HepG2 (cell line): Measurements from ENCODE around the gene SPA17. TPM values are rescaled to one million over a fixed set of nuclear protein-coding genes. Genes with fewer than 3 reads are reported as not detected.

Source experiments
- ATAC-seq: fragments of 200-7000 bp; cut with Tn5 transposase; 3 replicates; pipeline ENCODE4 v1.9.1; 2020; ENCODE audit warnings: mild to moderate bottlenecking, moderate library complexity
- BruUV-seq: library from RNA; stranded (reverse); fragments of 400-500 nt; replicated peaks from 2 replicates; lab custom pipeline; 2021; lab: Mats Ljungman, UMichigan
- CTCF ChIA-PET: fragments of 300-600 bp; formaldehyde crosslinking; extraction: SDS; loops from one replicate; lab custom pipeline; 2021; ENCODE audit warnings: low total read pairs, inconsistent platforms, low intra/inter-chr PET ratio; lab: Yijun Ruan, JAX
- POLR2A ChIA-PET: fragments of 350-600 bp; sonication (Branson Sonifier 250); formaldehyde crosslinking; loops from one replicate; lab custom pipeline; 2020; ENCODE audit warnings: antibody characterized with exemption, inconsistent platforms; lab: Yijun Ruan, JAX
- DNase-seq: peaks from one replicate; pipeline ENCODE4 v3.0.0-alpha.2; 2015; ENCODE audit warnings: low spot score
- FAIRE-seq: peaks from 3 replicates; lab custom pipeline; 2011; peaks lifted over from hg19 to GRCh38; lab: Jason Lieb, UNC
- H2AFZ ChIP-seq: one replicate; pipeline ENCODE4 v1.6.1; 2011; ENCODE audit warnings: low read length, inconsistent platforms
- H3K27ac ChIP-seq: fragments of 300-600 bp; 3 replicates; pipeline ENCODE4 v1.8.0; 2011; ENCODE audit warnings: mixed run types, mild to moderate bottlenecking, mixed read lengths, low read length, inconsistent platforms; ENCODE audit not compliant: insufficient read depth; ENCODE audit errors: extremely low read length
- H3K27me3 ChIP-seq, 2 experiments: fragments of 200-600 bp in 1 of 2; 2 replicates in 1 of 2; 3 replicates in 1 of 2; pipeline versions ENCODE4 v1.6.0 to v1.8.0; 2011; ENCODE audit warnings: low read length in 2 of 2, mild to moderate bottlenecking in 2 of 2, moderate library complexity in 2 of 2, inconsistent platforms in 1 of 2; ENCODE audit not compliant: insufficient read depth in 2 of 2, control insufficient read depth in 1 of 2
- H3K36me3 ChIP-seq, 2 experiments: fragments of 200-600 bp in 1 of 2; replicated peaks in 1 of 2; 2 replicates in 1 of 2; 3 replicates in 1 of 2; pipeline versions ENCODE4 v1.5.1 to v1.8.0; 2011; ENCODE audit warnings: low read length in 2 of 2, inconsistent platforms in 1 of 2; ENCODE audit not compliant: insufficient read depth in 2 of 2, control insufficient read depth in 1 of 2
- H3K4me1 ChIP-seq: 2 replicates; pipeline ENCODE4 v1.5.1; 2012; ENCODE audit warnings: low read length, inconsistent platforms; ENCODE audit not compliant: insufficient read depth
- H3K4me2 ChIP-seq: 2 replicates; pipeline ENCODE4 v1.6.0; 2011; ENCODE audit warnings: low read depth, low read length, inconsistent platforms
- H3K4me3 ChIP-seq, 3 experiments: fragments of 200-600 bp in 1 of 3; sonication (generic), shearing (Covaris generic) in 1 of 3; replicated peaks in 1 of 3; 2 replicates each; pipeline ENCODE4 v1.5.1; 2011 to 2016; ENCODE audit warnings: low read length in 3 of 3, inconsistent platforms in 2 of 3, low read depth in 2 of 3, mild to moderate bottlenecking in 2 of 3, control low read depth in 1 of 3, mixed read lengths in 1 of 3; ENCODE audit not compliant: insufficient read depth in 1 of 3
- H3K79me2 ChIP-seq: one replicate; pipeline ENCODE4 v1.6.1; 2011; ENCODE audit warnings: low read length, inconsistent platforms; ENCODE audit not compliant: insufficient read depth
- H3K9ac ChIP-seq: 2 replicates; pipeline ENCODE4 v1.6.0; 2011; ENCODE audit warnings: mild to moderate bottlenecking, low read depth, low read length, inconsistent platforms; ENCODE audit not compliant: insufficient read depth
- H3K9me3 ChIP-seq: 2 replicates; pipeline ENCODE4 v1.5.1; 2012; ENCODE audit warnings: mild to moderate bottlenecking, low read length
- H4K20me1 ChIP-seq: 2 replicates; pipeline ENCODE4 v1.6.0; 2011; ENCODE audit warnings: inconsistent platforms, mild to moderate bottlenecking, low read length, moderate library complexity; ENCODE audit not compliant: insufficient read depth
- HIVEP1 ChIP-seq: sonication (generic); formaldehyde crosslinking; IDR thresholded peaks from 2 replicates; pipeline ENCODE4 v1.4.0; 2020; ENCODE audit warnings: mild to moderate bottlenecking, missing genetic modification reagents
- HMG20A ChIP-seq: IDR thresholded peaks from 2 replicates; pipeline ENCODE4 v1.6.1; 2016; ENCODE audit warnings: borderline replicate concordance
- IKZF1 ChIP-seq: fragments of 450-650 bp; IDR thresholded peaks from 2 replicates; pipeline ENCODE4 v1.7.1; 2016
- MTA1 ChIP-seq: sonication (generic); formaldehyde crosslinking; IDR thresholded peaks from 2 replicates; pipeline ENCODE4 v1.4.0; 2020; ENCODE audit warnings: missing genetic modification reagents, mild to moderate bottlenecking, borderline replicate concordance
- SRF ChIP-seq: IDR thresholded peaks from 2 replicates; pipeline ENCODE4 v1.6.1; 2011; ENCODE audit warnings: mild to moderate bottlenecking, low read depth, low read length, moderate library complexity
- XRCC5 ChIP-seq: fragments of 200-400 bp; formaldehyde crosslinking; optimal IDR thresholded peaks from 2 replicates; pipeline ENCODE3; 2017; ENCODE audit warnings: mild to moderate bottlenecking, low read length
- ZNF296 ChIP-seq: sonication (generic); formaldehyde crosslinking; conservative IDR thresholded peaks from 2 replicates; pipeline ENCODE4 v1.5.0; 2020; ENCODE audit warnings: mild to moderate bottlenecking, missing genetic modification reagents
- ZNF790 ChIP-seq: sonication (generic); formaldehyde crosslinking; IDR thresholded peaks from 2 replicates; pipeline ENCODE4 v1.8.0; 2022; ENCODE audit warnings: missing genetic modification reagents, mild to moderate bottlenecking, borderline replicate concordance
- WGBS: methylation state at CpG from one replicate; pipeline ENCODE4 v1.1.6; 2017; ENCODE audit warnings: low lambda C conversion rate; 5-methylcytosine and 5-hydroxymethylcytosine counted together
- in situ Hi-C: cut with HindIII; loops from 2 replicates; pipeline ENCODE4 v1.10.0; 2017; ENCODE audit warnings: low pct_unique_long_range_greater_than_20kb; ENCODE audit not compliant: extremely low pct_ligation_motif_present
- intact Hi-C: fragments of 100-400 bp; cut with micrococcal nuclease; formaldehyde crosslinking; loops from one replicate; pipeline ENCODE4 v1.10.0; 2022; ENCODE audit not compliant: unreplicated experiment
- polyA plus RNA-seq, 8 experiments: library from polyadenylated mRNA; depleted of rRNA in 3 of 8; stranded (reverse) in 7 of 8; unstranded in 1 of 8; fragments of >200 nt; fragmentation: Illumina TruSeq in 4 of 8; extraction: Trizol in 4 of 8; gene quantifications; 2 replicates each; pipeline versions ENCODE4 v1.2.1 to v1.2.3, GENCODE V29; 2011 to 2016; ENCODE audit warnings: low read depth in 4 of 8, missing spikeins in 1 of 8, mixed read lengths in 1 of 8; ENCODE audit not compliant: insufficient read depth in 1 of 8
- total RNA-seq, 5 experiments: library from RNA; depleted of rRNA; stranded (reverse); fragments of >200 nt; fragmentation: Illumina TruSeq; extraction: Trizol; gene quantifications; 2 replicates each; pipeline ENCODE4 v1.2.3, GENCODE V29; 2016; ENCODE audit warnings: low read depth in 1 of 5
- TF ChIP-seq, protein P1 (sequence below): sonication (generic); formaldehyde crosslinking; IDR thresholded peaks from 2 replicates; pipeline ENCODE4 v1.8.1; 2023; ENCODE audit warnings: mild to moderate bottlenecking, missing genetic modification reagents
- TF ChIP-seq, protein P2 (sequence below), 2 experiments: sonication (generic) in 1 of 2; formaldehyde crosslinking in 1 of 2; IDR thresholded peaks; 2 replicates each; pipeline versions ENCODE4 v1.6.1 to v1.9.0; 2014 to 2022; ENCODE audit warnings: antibody characterized with exemption in 1 of 2, borderline replicate concordance in 1 of 2, inconsistent platforms in 1 of 2, low read depth in 1 of 2, missing genetic modification reagents in 1 of 2

Gene SPA17
- total and polyA plus RNA-seq, 2 of the 13 experiments (the other 11 are each of a cell fraction or from before 2014, with no cell fraction given), result 4.4 to 8.4 TPM

DNA sequence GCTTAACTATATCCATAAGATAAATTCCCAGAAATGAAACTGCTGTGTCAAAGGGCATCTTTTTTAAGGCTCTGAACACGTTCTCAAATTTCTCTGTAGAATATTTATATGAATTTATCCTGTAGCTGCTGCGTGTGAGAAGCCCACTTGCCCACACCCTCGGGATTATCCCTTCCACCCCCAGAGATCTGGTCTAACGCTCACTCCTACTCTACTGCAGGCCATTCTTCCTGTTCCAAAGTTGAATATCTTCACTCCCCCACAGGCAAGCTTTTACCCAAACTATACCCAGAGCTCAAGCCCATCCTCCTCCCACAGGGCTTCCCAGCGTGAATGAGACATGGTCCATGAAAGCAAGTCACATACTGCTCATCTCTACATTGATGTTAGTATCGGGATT lies 25.1 kb upstream of the SPA17 start:
- H3K4me2 ChIP-seq, result no peak overlapping the region
- H4K20me1 ChIP-seq, result no peaks in the 10 kb centered on the region
- no peaks in the 10 kb centered on the region for H3K79me2 ChIP-seq
- no TSS peak for BruUV-seq
- CTCF ChIA-PET, result no interaction called here
- no peak overlapping the region for H2AFZ ChIP-seq
- H3K36me3 ChIP-seq, result no peaks in the 10 kb centered on the region
- no peaks in the 10 kb centered on the region for H3K27me3 ChIP-seq
- H3K9me3 ChIP-seq, result no peaks in the 10 kb centered on the region
- in situ Hi-C loops, result loop anchor here (10.0 kb wide), 1 partner anchor 216 kb away; the partner anchor contains the start of gene ROBO3
- intact Hi-C loops, result no loop called here
- TF ChIP-seq ZNF790 (CRISPR knock-in tag), result no peak
- TF ChIP-seq HIVEP1 (CRISPR knock-in tag), result no peak
- TF ChIP-seq, protein P1, sequence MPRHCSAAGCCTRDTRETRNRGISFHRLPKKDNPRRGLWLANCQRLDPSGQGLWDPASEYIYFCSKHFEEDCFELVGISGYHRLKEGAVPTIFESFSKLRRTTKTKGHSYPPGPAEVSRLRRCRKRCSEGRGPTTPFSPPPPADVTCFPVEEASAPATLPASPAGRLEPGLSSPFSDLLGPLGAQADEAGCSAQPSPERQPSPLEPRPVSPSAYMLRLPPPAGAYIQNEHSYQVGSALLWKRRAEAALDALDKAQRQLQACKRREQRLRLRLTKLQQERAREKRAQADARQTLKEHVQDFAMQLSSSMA, result no peak
- no peak for TF ChIP-seq HMG20A (CRISPR knock-in tag)
- no peak for TF ChIP-seq ZNF296
- TF ChIP-seq SRF, result no peak
- no peak overlapping the region for H3K9ac ChIP-seq
- H3K4me3 ChIP-seq, result no peak overlapping the region
- ATAC-seq, result no peak
- DNase-seq, result no peak
- peaks cover 7% of the 10 kb centered on the region for H3K4me1 ChIP-seq
- no peak for FAIRE-seq
- H3K27ac ChIP-seq, result no peak overlapping the region
- POLR2A ChIA-PET, result no interaction called here
- WGBS, result 69% methylated on average over 6 of the region's 6 CpGs

- Histone ChIP-seq H3K27ac (no peak overlapping the region), H3K27me3 (no peaks in the 10 kb centered on the region), H3K9me3 (no peaks in the 10 kb centered on the region), H3K4me1 (no peaks in the 10 kb centered on the region), H3K4me2 (no peak overlapping the region), H2AFZ (no peak overlapping the region), H3K9ac (no peak overlapping the region), H3K4me3 (no peak overlapping the region), H3K36me3 (no peaks in the 10 kb centered on the region), H3K79me2 (no peaks in the 10 kb centered on the region), H4K20me1 (no peaks in the 10 kb centered on the region)
- ChIA-PET CTCF (no interaction called here), POLR2A (no interaction called here)
- ATAC-seq (no peak), DNase-seq (no peak), FAIRE-seq (no peak)
- WGBS, result 94% methylated on average over 16 of the region's 16 CpGs
- BruUV-seq, result no TSS peak
- in situ Hi-C loops (no loop called here), intact Hi-C loops (no loop called here)
- TF ChIP-seq, protein P2, sequence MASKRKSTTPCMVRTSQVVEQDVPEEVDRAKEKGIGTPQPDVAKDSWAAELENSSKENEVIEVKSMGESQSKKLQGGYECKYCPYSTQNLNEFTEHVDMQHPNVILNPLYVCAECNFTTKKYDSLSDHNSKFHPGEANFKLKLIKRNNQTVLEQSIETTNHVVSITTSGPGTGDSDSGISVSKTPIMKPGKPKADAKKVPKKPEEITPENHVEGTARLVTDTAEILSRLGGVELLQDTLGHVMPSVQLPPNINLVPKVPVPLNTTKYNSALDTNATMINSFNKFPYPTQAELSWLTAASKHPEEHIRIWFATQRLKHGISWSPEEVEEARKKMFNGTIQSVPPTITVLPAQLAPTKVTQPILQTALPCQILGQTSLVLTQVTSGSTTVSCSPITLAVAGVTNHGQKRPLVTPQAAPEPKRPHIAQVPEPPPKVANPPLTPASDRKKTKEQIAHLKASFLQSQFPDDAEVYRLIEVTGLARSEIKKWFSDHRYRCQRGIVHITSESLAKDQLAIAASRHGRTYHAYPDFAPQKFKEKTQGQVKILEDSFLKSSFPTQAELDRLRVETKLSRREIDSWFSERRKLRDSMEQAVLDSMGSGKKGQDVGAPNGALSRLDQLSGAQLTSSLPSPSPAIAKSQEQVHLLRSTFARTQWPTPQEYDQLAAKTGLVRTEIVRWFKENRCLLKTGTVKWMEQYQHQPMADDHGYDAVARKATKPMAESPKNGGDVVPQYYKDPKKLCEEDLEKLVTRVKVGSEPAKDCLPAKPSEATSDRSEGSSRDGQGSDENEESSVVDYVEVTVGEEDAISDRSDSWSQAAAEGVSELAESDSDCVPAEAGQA (IDR thresholded peaks at IDR 0.05; ENCODE audit: low read depth), result no peak
- TF ChIP-seq, protein P2 (CRISPR knock-in tag; IDR thresholded peaks at IDR 0.05; ENCODE audit: borderline replicate concordance), result no peak
- TF ChIP-seq MTA1 (no peak), XRCC5 (no peak), IKZF1 (no peak)
Measured at GRCh38 chr11:124656774-124657630, 16.7 kb upstream of the SPA17 start.
